Testis (tissue), 2 donors: Measurements from ENCODE around the gene ZMYND19.

Experiments used
- CTCF ChIP-seq, 3 experiments: fragments of 450-650 bp in 2 of 3; fragments of 200-600 bp in 1 of 3; sonication (generic) in 1 of 3; IDR thresholded peaks; one replicate each; pipeline ENCODE4 v1.5.1; 2016 to 2019; ENCODE audit warnings: antibody characterized with exemption in 3 of 3, mild to moderate bottlenecking in 2 of 3, moderate library complexity in 1 of 3
- POLR2A ChIP-seq: fragments of 450-650 bp; IDR thresholded peaks from one replicate; pipeline ENCODE4 v1.6.1; 2017; ENCODE audit warnings: antibody characterized with exemption, mild to moderate bottlenecking, moderate library complexity

DNA sequence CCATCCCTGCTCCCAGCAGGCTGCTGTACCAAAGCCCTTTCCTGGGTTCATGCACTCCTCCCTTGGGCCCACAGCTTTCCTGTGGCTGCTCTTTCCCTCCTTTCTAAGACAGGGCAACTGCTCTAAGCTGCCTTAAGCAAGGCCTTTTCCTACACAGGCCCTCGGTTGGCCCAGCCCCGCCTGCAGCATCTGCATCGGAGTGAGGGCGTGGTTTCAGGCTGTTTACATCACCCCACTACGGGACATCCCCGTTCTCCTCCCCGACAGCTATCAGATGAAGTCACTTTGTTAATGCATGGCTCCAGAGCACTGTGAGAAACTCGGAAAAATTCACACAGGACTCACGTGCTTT lies 15.0 kb downstream of the ZMYND19 start:
- TF ChIP-seq CTCF (IDR thresholded peaks at IDR 0.05) (no peak), POLR2A (no peak)
